Small intestine (tissue), 7 donors: Measurements from ENCODE around the gene ADRA2C. TPM values are rescaled to one million over a fixed set of nuclear protein-coding genes. Genes with fewer than 3 reads are reported as not detected.

Experiments used
- DNase-seq, 2 donors: peaks; one replicate each; pipeline versions ENCODE4 v3.0.0 to v3.0.0-alpha.2; 2013
- FAIRE-seq: peaks from 2 replicates; lab custom pipeline; 2012; peaks lifted over from hg19 to GRCh38; lab: Jason Lieb, UNC
- H3K27ac ChIP-seq, 3 donors: one replicate each; pipeline ENCODE4 v1.5.1; 2013; ENCODE audit warnings: low read length in 2 of 3, mild to moderate bottlenecking in 2 of 3, control low read depth in 1 of 3, inconsistent platforms in 1 of 3, low read depth in 1 of 3, moderate library complexity in 1 of 3
- H3K27me3 ChIP-seq, 3 donors: one replicate each; pipeline ENCODE4 v1.6.1; 2013; ENCODE audit warnings: low read length in 3 of 3, inconsistent platforms in 1 of 3; ENCODE audit not compliant: control insufficient read depth in 3 of 3, insufficient read depth in 3 of 3
- H3K36me3 ChIP-seq, 3 donors: one replicate each; pipeline ENCODE4 v1.6.1; 2013; ENCODE audit warnings: low read length in 3 of 3, inconsistent platforms in 1 of 3, low read depth in 1 of 3, mild to moderate bottlenecking in 1 of 3, moderate library complexity in 1 of 3; ENCODE audit not compliant: control insufficient read depth in 3 of 3, insufficient read depth in 2 of 3
- H3K4me1 ChIP-seq, 3 donors: one replicate each; pipeline ENCODE4 v1.6.1; 2013; ENCODE audit warnings: low read length in 2 of 3, inconsistent platforms in 1 of 3, low read depth in 1 of 3, mild to moderate bottlenecking in 1 of 3, moderate library complexity in 1 of 3; ENCODE audit not compliant: control insufficient read depth in 3 of 3, insufficient read depth in 2 of 3
- H3K4me3 ChIP-seq, 3 donors: one replicate each; pipeline ENCODE4 v1.5.1; 2013; ENCODE audit warnings: low read length in 3 of 3, control low read depth in 1 of 3, inconsistent platforms in 1 of 3, low read depth in 1 of 3, mild to moderate bottlenecking in 1 of 3, moderate library complexity in 1 of 3
- H3K9me3 ChIP-seq, 2 donors: one replicate each; pipeline ENCODE4 v1.6.1; 2013; ENCODE audit warnings: low read depth in 1 of 2, low read length in 1 of 2; ENCODE audit not compliant: control insufficient read depth in 2 of 2, insufficient read depth in 1 of 2
- WGBS, 3 donors: extraction: QIAGEN DNeasy Blood & Tissue Kit; methylation state at CpG; one replicate each; pipeline ENCODE4 v1.1.7; 2013; 5-methylcytosine and 5-hydroxymethylcytosine counted together
- polyA plus RNA-seq, 4 donors: library from polyadenylated mRNA; stranded (reverse) in 3 of 4; unstranded in 1 of 4; fragments of 200-250 nt in 3 of 4; fragments of 120-200 nt in 1 of 4; gene quantifications; one replicate each; pipeline versions ENCODE4 v1.2.1 to v1.2.3, GENCODE V29; 2013
- donor health status: healthy with polysubstance abuse.
- donor health status: control.
- donor health status: control.
- donor health status: Bipolar disorder and iron deficiency.
- donor health status: healthy.

The ADRA2C gene
- polyA plus RNA-seq, 4 donors = 0.21 to 4.6 TPM; not detected in 2

- no peak overlapping the region for H3K27ac ChIP-seq
These were observed 33.3 kb downstream of the ADRA2C start for GRCh38 chr4:3799496-3799895.

GRCh38 chr4:3800351-3800750 is 34.2 kb downstream of the ADRA2C start:
- FAIRE-seq = no peak
- no peak overlapping the region for H3K4me3 ChIP-seq
- H3K27ac ChIP-seq = no peak overlapping the region
- peaks cover 0 to 4% (median 2%) of the 10 kb centered on the region in 3 donors for H3K27me3 ChIP-seq
- 72 to 84% (median 80%) methylated on average over 12 of the region's 12 CpGs for WGBS, 3 donors
- no peak for DNase-seq
- H3K36me3 ChIP-seq = no peaks in the 10 kb centered on the region
- H3K9me3 ChIP-seq = peaks cover 1 to 9% of the 10 kb centered on the region in 2 donors
- H3K4me1 ChIP-seq = no peaks in the 10 kb centered on the region

More at GRCh38 chr4:3799496-3799895, 33.3 kb downstream of the ADRA2C start:
- Histone ChIP-seq H3K36me3 (no peaks in the 10 kb centered on the region), H3K9me3 (peaks cover 1 to 9% of the 10 kb centered on the region in 2 donors), H3K27me3 (peaks cover 0 to 4% (median 2%) of the 10 kb centered on the region in 3 donors), H3K4me3 (no peak overlapping the region), H3K4me1 (no peaks in the 10 kb centered on the region)
- 79 to 88% (median 83%) methylated on average over 13 of the region's 13 CpGs for WGBS, 3 donors
- FAIRE-seq (no peak), DNase-seq (no peak)

- Histone ChIP-seq H3K36me3 (no peaks in the 10 kb centered on the region), H3K27ac (no peak overlapping the region), H3K9me3 (peaks cover 1 to 5% of the 10 kb centered on the region in 2 donors), H3K4me3 (no peak overlapping the region), H3K27me3 (peaks cover 0 to 4% (median 2%) of the 10 kb centered on the region in 3 donors), H3K4me1 (no peaks in the 10 kb centered on the region)
- 76 to 85% (median 84%) methylated on average over 8 of the region's 8 CpGs for WGBS, 3 donors
- DNase-seq (no peak), FAIRE-seq (no peak)
These were observed 35.3 kb downstream of the ADRA2C start for GRCh38 chr4:3801521-3801920.

GRCh38 chr4:3801931-3802550 is 35.9 kb downstream of the ADRA2C start:
- Histone ChIP-seq H3K36me3 (no peaks in the 10 kb centered on the region), H3K27ac (no peak overlapping the region), H3K9me3 (peaks cover 0 to under 1% of the 10 kb centered on the region in 2 donors), H3K4me3 (no peak overlapping the region), H3K4me1 (no peaks in the 10 kb centered on the region), H3K27me3 (peaks cover 0 to 4% (median 2%) of the 10 kb centered on the region in 3 donors)
- WGBS, 3 donors = 56 to 67% (median 65%) methylated on average over 15 of the region's 15 CpGs
- DNase-seq (no peak), FAIRE-seq (no peak)

GRCh38 chr4:3802571-3803474 is 36.6 kb downstream of the ADRA2C start:
- DNase-seq = no peak
- no peaks in the 10 kb centered on the region for H3K4me1 ChIP-seq
- H3K27me3 ChIP-seq = peaks cover 0 to 4% (median 0%) of the 10 kb centered on the region in 3 donors
- WGBS, 3 donors = 39 to 42% (median 39%) methylated on average over 13 of the region's 13 CpGs
- no peak overlapping the region for H3K27ac ChIP-seq
- FAIRE-seq = no peak
- H3K9me3 ChIP-seq = no peaks in the 10 kb centered on the region
- no peak overlapping the region for H3K4me3 ChIP-seq
- no peaks in the 10 kb centered on the region for H3K36me3 ChIP-seq

- DNase-seq (no peak), FAIRE-seq (no peak)
- Histone ChIP-seq H3K9me3 (no peaks in the 10 kb centered on the region), H3K4me3 (no peak overlapping the region), H3K27me3 (peaks cover 0 to 4% (median 0%) of the 10 kb centered on the region in 3 donors), H3K4me1 (no peaks in the 10 kb centered on the region), H3K27ac (no peak overlapping the region), H3K36me3 (no peaks in the 10 kb centered on the region)
- WGBS, 3 donors = 11 to 40% (median 27%) methylated on average over 17 to 18 of the region's 18 CpGs
These were observed 37.3 kb downstream of the ADRA2C start for GRCh38 chr4:3803475-3803847.

GRCh38 chr4:3803946-3804345 is 37.8 kb downstream of the ADRA2C start:
- DNase-seq (no peak), FAIRE-seq (no peak)
- Histone ChIP-seq H3K36me3 (no peaks in the 10 kb centered on the region), H3K9me3 (no peaks in the 10 kb centered on the region), H3K4me3 (no peak overlapping the region), H3K4me1 (no peaks in the 10 kb centered on the region), H3K27me3 (peaks cover 0 to 6% (median 0%) of the 10 kb centered on the region in 3 donors), H3K27ac (no peak overlapping the region)
- 80 to 89% (median 86%) methylated on average over 6 to 8 of the region's 8 CpGs for WGBS, 3 donors

- Histone ChIP-seq H3K4me1 (no peaks in the 10 kb centered on the region), H3K27me3 (peaks cover 0 to 6% (median 2%) of the 10 kb centered on the region in 3 donors), H3K4me3 (no peak overlapping the region), H3K9me3 (no peaks in the 10 kb centered on the region), H3K27ac (no peak overlapping the region), H3K36me3 (no peaks in the 10 kb centered on the region)
- WGBS, 3 donors = 86 to 90% (median 86%) methylated on average over 8 of the region's 8 CpGs
- DNase-seq (no peak), FAIRE-seq (no peak)
These were observed 38.8 kb downstream of the ADRA2C start for GRCh38 chr4:3805026-3805425.
